SK-N-MC (cell line): Measurements from ENCODE around the gene ARHGAP35.
A peak's percentile ranks its signal among the peaks of the same experiment; 100 is the strongest.
"Not testable (repeated sequence)": the region's sequence is repeated elsewhere in the genome, so short reads cannot be mapped to it uniquely, and the experiment has no call there.

Experiments
- DNase-seq: peaks from one replicate; pipeline ENCODE4 v3.0.0-alpha.2; 2011; ENCODE audit warnings: low read depth, low spot score
- H3K27ac ChIP-seq: fragments of 200-600 bp; sonication (generic); 2 replicates; pipeline ENCODE4 v1.5.1; 2016; ENCODE audit warnings: mixed run types
- H3K36me3 ChIP-seq: fragments of 200-600 bp; sonication (generic); 2 replicates; pipeline ENCODE4 v1.6.1; 2017; ENCODE audit warnings: antibody characterized with exemption, low read length, mixed read lengths; ENCODE audit not compliant: insufficient read depth
- H3K4me3 ChIP-seq: fragments of 200-600 bp; sonication (generic); 2 replicates; pipeline ENCODE4 v1.5.1; 2016
- H3K9ac ChIP-seq: fragments of 200-600 bp; sonication (generic); 2 replicates; pipeline ENCODE4 v1.8.0; 2017; ENCODE audit warnings: mixed run types, mixed read lengths; ENCODE audit not compliant: insufficient read length
- H3K9me3 ChIP-seq: fragments of 200-600 bp; sonication (generic); 2 replicates; pipeline ENCODE4 v1.6.1; 2017; ENCODE audit warnings: low read depth, mild to moderate bottlenecking, antibody characterized with exemption, low read length, moderate library complexity, mixed read lengths
- EZH2 ChIP-seq: fragments of 200-600 bp; sonication (generic); IDR thresholded peaks from one replicate; pipeline ENCODE4 v1.6.1; 2017; ENCODE audit warnings: antibody characterized with exemption
- FOXP2 ChIP-seq: optimal IDR thresholded peaks from 2 replicates; pipeline ENCODE3; 2011; ENCODE audit warnings: mild to moderate bottlenecking, moderate library complexity; ENCODE audit not compliant: insufficient read depth; ENCODE audit errors: extremely low read length, control extremely low read depth
- POLR2AphosphoS5 ChIP-seq: IDR thresholded peaks from 2 replicates; pipeline ENCODE4 v1.6.1; 2012; ENCODE audit warnings: mild to moderate bottlenecking, low read depth, low read length, borderline replicate concordance

ARHGAP35 gene

GRCh38 chr19:46862503-46862834 lies 1.7 kb downstream of the ARHGAP35 start:
- H3K4me3 ChIP-seq, result peak overlapping the region; percentile 83
- TF ChIP-seq EZH2 (no peak), POLR2AphosphoS5 (no peak), FOXP2 (no peak)
- H3K36me3 ChIP-seq, result peaks cover 9% of the 10 kb centered on the region
- H3K27ac ChIP-seq, result peak overlapping the region; percentile 79
- DNase-seq, result no peak
- H3K9me3 ChIP-seq, result no peaks in the 10 kb centered on the region
- peak overlapping the region; percentile 65 for H3K9ac ChIP-seq

- Histone ChIP-seq H3K27ac (peak overlapping the region; percentile 79), H3K36me3 (peaks cover 9% of the 10 kb centered on the region), H3K9ac (peak overlapping the region; percentile 65), H3K9me3 (no peaks in the 10 kb centered on the region), H3K4me3 (peak overlapping the region; percentile 83)
- TF ChIP-seq EZH2, result no peak
- TF ChIP-seq POLR2AphosphoS5, result no peak
- no peak for TF ChIP-seq FOXP2
- no peak for DNase-seq
These were observed 2.3 kb downstream of the ARHGAP35 start for GRCh38 chr19:46862974-46863632.

- peak overlapping the region; percentile 79 for H3K27ac ChIP-seq
These were observed 3.2 kb downstream of the ARHGAP35 start for GRCh38 chr19:46863818-46864629.

GRCh38 chr19:46866407-46867136 lies 5.8 kb downstream of the ARHGAP35 start:
- H3K9ac ChIP-seq, result peak overlapping the region; percentile 21
- peaks cover 15% of the 10 kb centered on the region for H3K36me3 ChIP-seq
- no peak for TF ChIP-seq FOXP2
- TF ChIP-seq EZH2, result no peak
- TF ChIP-seq POLR2AphosphoS5, result no peak
- peak overlapping the region; percentile 76 for H3K27ac ChIP-seq
- peak overlapping the region; percentile 3; the same call in 1 of the 2 replicates for H3K4me3 ChIP-seq
- DNase-seq, result no peak
- H3K9me3 ChIP-seq, result no peaks in the 10 kb centered on the region

More at GRCh38 chr19:46863818-46864629, 3.2 kb downstream of the ARHGAP35 start:
- H3K36me3 ChIP-seq, result peaks cover 9% of the 10 kb centered on the region
- TF ChIP-seq EZH2 (no peak), FOXP2 (no peak), POLR2AphosphoS5 (no peak)
- H3K4me3 ChIP-seq, result peak overlapping the region; percentile 83
- peak overlapping the region; percentile 65 for H3K9ac ChIP-seq
- H3K9me3 ChIP-seq, result no peaks in the 10 kb centered on the region
- DNase-seq, result no peak

GRCh38 chr19:46867170-46867569 lies 6.4 kb downstream of the ARHGAP35 start:
- DNase-seq, result no peak
- H3K9ac ChIP-seq, result peak overlapping the region; percentile 21
- no peak overlapping the region for H3K4me3 ChIP-seq
- peak overlapping the region; percentile 76 for H3K27ac ChIP-seq
- H3K36me3 ChIP-seq, result peaks cover 15% of the 10 kb centered on the region
- H3K9me3 ChIP-seq, result no peaks in the 10 kb centered on the region
- no peak for TF ChIP-seq FOXP2
- no peak for TF ChIP-seq EZH2
- TF ChIP-seq POLR2AphosphoS5, result no peak

- Histone ChIP-seq H3K9me3 (no peaks in the 10 kb centered on the region), H3K4me3 (no peak overlapping the region), H3K36me3 (peaks cover 15% of the 10 kb centered on the region), H3K27ac (peak overlapping the region; percentile 54), H3K9ac (no peak overlapping the region)
- no peak for DNase-seq
- TF ChIP-seq POLR2AphosphoS5 (no peak), FOXP2 (no peak), EZH2 (no peak)
These were observed 7.4 kb downstream of the ARHGAP35 start for GRCh38 chr19:46868025-46868802.

GRCh38 chr19:46871173-46871572 lies 10.4 kb downstream of the ARHGAP35 start:
- H3K27ac ChIP-seq, H3K9ac ChIP-seq, H3K36me3 ChIP-seq, H3K9me3 ChIP-seq, DNase-seq, H3K4me3 ChIP-seq: not testable (repeated sequence)
